GM18907 (cell line): ENCODE data around the gene ARHGEF40.
"Not testable (repeated sequence)": the region's sequence is repeated elsewhere in the genome, so short reads cannot be mapped to it uniquely, and the experiment has no call there.

Experiments
- ATAC-seq: cut with Tn5 transposase; IDR thresholded peaks from one replicate; pipeline ENCODE4 v1.9.1; 2021; ENCODE audit warnings: mild to moderate bottlenecking, moderate library complexity; ENCODE audit not compliant: unreplicated experiment

Gene ARHGEF40

GRCh38 chr14:21039585-21040369, 30.3 kb upstream of the ARHGEF40 start:
- no peak for ATAC-seq

DNA sequence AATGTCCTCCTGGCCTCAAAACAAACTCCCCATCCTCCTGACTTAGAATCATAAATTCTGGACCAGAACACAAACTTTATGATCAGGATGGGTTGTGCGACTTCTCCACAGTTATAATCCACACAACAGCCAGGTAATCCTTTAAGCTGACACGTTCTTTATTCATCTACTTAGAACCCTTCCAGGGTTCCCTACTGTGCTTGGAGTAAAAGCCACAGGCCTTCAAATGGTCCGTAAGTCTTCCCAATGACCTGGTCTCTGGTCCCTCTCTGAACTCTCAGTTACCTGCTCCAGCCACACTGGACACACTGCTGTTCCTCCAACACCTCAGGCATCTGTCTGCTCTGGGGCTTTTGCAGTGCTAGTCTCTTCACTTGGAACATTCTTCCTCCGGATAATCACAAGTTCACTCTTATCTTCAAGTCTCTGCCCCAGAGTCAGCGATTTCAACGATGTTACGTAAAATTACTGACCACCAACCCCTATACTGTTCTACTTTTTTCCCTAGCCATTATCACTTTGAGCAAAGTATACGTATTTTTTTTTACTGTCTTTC, 29.7 kb upstream of the ARHGEF40 start:
- no peak for ATAC-seq

GRCh38 chr14:21040941-21041340, 29.2 kb upstream of the ARHGEF40 start:
- ATAC-seq = not testable (repeated sequence)

- ATAC-seq = no peak
These were observed 28.2 kb upstream of the ARHGEF40 start, which contains the start of gene RNASE7 for GRCh38 chr14:21041676-21042433. Gene RNASE7, plus strand, starts transcription at chr14:21042362. Its CDS starts 631 bp downstream, at chr14:21042993.

DNA sequence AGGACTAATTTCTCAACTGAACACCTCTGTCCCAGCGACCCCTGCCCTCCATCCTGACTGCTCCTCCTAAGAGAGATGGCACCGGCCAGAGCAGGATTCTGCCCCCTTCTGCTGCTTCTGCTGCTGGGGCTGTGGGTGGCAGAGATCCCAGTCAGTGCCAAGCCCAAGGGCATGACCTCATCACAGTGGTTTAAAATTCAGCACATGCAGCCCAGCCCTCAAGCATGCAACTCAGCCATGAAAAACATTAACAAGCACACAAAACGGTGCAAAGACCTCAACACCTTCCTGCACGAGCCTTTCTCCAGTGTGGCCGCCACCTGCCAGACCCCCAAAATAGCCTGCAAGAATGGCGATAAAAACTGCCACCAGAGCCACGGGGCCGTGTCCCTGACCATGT, 27.2 kb upstream of the ARHGEF40 start:
- no peak for ATAC-seq

- ATAC-seq = no peak
These were observed 26.6 kb upstream of the ARHGEF40 start for GRCh38 chr14:21043387-21043973.

- ATAC-seq = no peak
These were observed 26.0 kb upstream of the ARHGEF40 start for GRCh38 chr14:21043974-21044618.

DNA sequence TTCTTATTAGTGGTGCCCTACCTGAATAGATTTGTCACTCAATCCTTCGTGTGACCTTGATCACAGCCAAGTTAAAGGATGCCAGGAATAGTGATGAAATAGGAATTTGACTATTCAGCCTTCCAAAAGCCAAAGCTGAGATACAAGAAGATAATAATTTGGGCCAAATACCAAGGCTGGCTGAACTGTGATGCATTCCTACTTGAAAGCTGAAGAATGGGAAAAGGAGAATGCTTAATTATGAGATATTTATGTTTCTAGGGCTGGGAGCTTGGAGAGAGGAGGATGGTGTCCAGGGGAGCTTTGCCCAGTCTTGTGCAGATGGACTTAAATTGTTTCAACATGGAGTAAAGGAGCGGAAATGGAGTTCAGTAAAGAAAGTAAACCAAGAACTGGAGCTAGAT, 22.7 kb upstream of the ARHGEF40 start:
- ATAC-seq = no peak

DNA sequence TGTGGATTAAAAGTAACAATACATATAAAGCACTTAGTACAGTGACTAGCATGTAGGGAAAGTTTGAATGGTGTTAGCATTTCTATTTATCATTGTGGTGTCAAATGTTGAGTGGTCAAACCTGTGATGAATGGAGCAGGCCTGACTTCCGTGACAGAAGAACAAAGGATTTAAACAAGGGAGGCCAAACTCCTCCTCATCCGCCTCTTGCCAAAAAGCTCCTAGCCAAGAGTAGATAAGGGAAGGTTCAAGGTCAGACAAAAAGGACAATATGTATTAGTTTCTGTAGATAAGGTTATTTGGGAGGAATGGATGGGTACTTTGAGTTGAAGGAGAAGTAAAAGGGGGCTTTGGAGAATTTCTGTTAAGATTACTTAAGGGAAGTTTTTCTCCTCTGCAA, 21.5 kb upstream of the ARHGEF40 start:
- no peak for ATAC-seq

DNA sequence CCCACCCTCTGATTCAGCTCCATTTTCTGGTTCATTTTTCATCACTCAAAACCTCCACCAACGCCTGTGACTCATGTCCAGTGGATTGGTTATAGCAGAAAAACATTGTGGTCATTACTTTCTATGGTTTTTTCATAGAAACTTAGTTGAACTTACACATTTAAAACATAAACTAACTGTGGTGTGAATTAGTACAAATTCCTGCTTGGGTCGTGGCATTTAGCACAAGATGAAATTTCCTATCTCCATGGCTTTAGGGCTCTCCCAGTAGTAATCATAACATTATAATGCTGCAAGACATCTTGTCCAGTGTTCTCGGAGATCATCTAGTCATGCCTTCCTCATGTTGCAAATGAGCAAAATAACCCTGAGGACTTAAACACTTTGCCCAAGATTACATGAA, 20.8 kb upstream of the ARHGEF40 start:
- ATAC-seq = no peak

- no peak for ATAC-seq
These were observed 19.5 kb upstream of the ARHGEF40 start for GRCh38 chr14:21050597-21050996.

DNA sequence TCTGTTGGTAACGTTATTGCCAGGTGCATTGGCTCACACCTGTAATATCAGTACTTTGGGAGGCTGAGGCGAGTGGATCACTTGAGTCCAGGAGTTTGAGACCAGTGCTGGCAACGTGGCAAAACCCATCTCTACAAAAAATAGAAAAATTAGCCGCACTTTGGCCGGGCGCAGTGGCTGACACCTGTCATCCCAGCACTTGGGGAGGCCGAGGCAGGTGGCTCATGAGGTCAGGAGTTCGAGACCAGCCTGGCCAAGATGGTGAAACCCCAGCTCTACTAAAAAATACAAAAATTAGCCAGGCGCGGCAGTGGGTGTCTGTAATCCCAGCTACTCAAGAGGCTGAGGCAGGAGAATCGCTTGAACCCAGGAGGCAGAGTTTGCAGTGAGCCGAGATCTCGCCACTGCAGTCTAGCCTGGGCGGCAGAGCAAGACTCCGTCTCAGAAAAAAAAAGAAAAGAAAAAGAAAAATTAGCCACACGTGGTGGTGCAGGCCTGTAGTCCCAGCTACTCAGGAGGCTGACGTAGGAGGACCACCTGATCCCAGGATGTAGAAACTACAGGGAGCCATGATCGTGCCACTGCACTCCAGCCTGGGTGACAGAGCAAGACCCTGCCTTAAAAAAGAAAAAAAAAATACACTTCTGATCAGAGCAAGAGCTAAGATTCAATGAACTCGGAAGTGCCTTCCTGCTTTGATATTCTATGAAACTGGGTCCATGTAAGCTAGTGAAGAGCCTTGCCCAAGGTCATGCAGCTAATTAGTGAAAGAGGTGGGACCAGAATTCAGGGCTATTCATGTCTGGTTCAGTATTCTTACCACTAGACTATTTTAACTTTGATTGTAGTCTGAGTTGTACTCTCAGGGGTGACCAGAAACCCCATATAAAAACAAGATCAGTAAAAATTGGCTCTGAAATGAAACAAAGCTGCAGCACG, 16.7 kb upstream of the ARHGEF40 start:
- ATAC-seq = no peak

DNA sequence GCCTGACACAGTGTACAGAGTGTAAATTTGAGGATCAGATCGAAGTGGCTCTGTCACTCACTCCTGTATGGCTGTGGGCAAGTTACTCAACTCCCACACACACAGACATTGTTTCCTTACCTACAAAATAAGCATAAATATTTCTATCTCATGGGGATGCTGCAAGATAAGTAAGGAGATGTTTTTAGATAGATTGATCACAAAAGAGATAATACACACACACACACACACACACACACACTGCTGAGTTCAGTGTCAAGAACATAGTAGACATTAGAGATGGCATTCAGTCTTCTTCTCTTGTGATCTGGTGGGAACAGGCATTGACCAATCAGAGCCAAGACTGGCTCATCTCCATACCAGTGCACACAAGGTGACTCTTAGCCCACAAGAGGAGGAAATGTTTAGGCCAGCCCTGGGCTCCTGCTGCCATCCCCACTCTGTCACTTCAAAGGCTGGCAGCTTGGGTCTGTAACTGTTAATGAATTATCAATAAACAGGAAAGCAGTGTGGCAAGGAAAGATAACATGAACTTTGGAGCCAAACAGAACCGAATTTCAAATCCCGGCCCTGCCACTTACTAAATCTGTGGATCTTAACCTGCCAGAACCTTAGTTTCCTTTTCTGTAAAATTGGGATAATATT, 15.9 kb upstream of the ARHGEF40 start:
- ATAC-seq = no peak

DNA sequence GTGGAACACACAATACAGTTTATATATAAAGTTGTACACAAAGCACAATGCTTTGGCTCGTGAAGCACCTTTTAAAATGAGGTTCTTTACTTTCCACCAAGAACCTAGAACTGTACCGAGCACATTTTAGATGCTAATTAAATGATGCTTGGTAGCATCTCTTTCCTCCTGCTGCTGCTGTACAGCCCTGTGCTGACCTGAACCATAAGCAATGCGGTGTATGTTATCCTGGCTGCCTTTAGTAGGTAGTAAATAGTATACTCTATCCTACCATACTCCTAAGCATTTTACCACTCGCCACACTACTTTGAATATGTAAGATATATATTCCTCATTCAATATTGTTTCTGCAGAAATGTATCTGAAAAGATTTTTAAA, 15.3 kb upstream of the ARHGEF40 start:
- ATAC-seq = no peak

DNA sequence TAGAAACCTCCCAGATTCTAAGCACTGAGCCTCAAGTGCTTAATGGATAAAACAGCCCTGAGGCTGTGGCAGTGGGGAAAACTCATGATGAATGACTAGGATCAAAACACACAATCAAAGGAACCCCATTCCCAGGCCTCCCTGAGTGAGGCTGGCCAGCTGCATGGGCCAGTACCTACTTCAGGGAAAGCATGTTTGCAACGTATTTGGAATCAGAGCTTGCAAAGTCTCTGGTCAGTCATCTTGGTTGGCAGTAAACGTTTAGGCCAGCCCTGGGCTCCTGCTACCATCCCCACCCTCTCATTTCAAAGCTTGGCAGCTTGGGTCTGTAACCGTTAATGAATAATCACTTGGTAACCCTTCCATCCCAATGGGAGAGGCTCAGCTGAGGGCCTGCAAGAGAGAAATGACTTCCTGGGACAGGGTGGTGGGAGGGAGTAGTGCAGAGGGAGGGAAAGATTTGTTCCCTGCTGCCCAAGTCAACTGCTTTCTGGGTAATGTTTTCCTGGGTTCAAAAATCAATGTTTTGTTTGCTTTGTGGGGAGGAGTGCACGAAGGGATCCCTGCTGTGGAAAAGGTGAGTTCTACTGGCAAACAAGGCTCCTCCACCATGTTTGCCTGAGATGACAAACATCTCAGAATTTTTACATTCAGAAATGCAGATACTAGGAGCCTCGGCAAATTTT, 14.5 kb upstream of the ARHGEF40 start:
- ATAC-seq = no peak

GRCh38 chr14:21056520-21057163, 13.5 kb upstream of the ARHGEF40 start:
- ATAC-seq = no peak

DNA sequence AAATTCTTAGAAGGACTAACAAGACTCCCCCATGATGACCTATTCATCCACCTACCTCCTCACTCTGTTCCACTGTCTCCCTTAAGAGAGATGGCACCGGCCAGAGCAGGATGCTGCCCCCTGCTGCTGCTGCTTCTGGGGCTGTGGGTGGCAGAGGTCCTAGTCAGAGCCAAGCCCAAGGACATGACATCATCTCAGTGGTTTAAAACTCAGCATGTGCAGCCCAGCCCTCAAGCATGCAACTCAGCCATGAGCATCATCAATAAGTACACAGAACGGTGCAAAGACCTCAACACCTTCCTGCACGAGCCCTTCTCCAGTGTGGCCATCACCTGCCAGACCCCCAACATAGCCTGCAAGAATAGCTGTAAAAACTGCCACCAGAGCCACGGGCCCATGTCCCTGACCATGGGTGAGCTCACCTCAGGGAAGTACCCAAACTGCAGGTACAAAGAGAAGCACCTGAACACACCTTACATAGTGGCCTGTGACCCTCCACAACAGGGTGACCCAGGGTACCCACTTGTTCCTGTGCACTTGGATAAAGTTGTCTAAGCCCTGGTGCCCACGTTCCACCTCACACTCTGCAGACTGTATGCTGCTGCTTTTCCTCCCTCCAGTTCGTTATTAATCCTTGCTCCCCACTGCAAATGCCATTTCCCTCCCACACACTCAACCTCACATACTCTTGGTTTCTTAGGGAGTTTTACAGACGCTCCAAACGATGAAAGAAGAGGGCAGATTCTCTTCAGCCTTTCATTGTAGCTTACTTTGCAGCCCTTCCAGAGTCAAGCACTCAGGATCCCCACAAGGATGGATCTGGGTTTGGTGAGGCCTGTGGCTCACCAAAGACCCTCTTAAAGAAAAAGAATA, 12.1 kb upstream of the ARHGEF40 start, which contains the start of gene RNASE8:
RNASE8 (plus strand) TSS at position 20 of the 873 bp plus-strand sequence; CDS start at position 91, 71 bp downstream.
- no peak for ATAC-seq
